ENCODE data around the gene MYADML2. TPM values are rescaled to one million over a fixed set of nuclear protein-coding genes. Genes with fewer than 3 reads are reported as not detected.

MYADML2 gene
- total RNA-seq, 1 experiment from 2014 or later, result not detected

DNA sequence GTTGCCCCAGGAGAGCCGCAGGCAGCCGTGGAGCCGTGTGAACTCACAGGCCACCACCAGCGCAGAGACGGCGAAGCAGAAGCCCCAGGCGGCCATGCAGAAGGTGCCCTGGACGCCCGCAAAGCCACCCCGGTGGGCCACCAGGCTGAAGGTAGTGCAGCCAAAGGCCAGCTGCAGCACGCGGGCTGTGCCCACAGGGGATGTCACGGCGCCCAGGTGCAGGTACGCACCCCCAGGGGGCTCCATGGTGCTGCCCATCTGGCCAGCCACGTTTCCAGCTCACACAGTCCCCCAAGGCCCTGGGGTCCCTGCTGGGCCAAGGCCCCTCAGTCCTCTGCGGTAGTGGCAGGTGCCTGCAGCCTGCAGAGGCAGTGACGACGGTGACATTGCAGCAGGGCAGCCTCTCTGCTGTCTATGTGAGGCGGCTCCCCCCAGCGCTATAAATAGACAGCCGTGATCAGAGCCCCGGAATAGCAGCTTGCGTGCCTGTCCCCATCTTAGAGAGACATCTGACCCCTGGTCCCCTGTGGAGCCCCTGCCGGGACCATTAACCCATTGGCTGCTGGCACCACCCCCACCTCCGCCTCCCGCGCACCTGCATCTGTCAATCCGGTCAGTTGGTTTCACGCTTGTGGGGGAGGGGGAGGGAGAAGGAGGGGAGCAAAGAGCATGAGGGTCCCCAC lies 5.4 kb downstream of the MYADML2 start:
- H3K4me3 ChIP-seq (ENCODE audit: low read depth, low read length, poor library complexity, severe bottlenecking), result no peak overlapping the region
- no TSS peak for BruUV-seq (replicated peaks)
- H3K36me3 ChIP-seq (ENCODE audit: insufficient read depth, low read length, poor library complexity, severe bottlenecking), result no peaks in the 10 kb centered on the region
- TF ChIP-seq, protein P1, sequence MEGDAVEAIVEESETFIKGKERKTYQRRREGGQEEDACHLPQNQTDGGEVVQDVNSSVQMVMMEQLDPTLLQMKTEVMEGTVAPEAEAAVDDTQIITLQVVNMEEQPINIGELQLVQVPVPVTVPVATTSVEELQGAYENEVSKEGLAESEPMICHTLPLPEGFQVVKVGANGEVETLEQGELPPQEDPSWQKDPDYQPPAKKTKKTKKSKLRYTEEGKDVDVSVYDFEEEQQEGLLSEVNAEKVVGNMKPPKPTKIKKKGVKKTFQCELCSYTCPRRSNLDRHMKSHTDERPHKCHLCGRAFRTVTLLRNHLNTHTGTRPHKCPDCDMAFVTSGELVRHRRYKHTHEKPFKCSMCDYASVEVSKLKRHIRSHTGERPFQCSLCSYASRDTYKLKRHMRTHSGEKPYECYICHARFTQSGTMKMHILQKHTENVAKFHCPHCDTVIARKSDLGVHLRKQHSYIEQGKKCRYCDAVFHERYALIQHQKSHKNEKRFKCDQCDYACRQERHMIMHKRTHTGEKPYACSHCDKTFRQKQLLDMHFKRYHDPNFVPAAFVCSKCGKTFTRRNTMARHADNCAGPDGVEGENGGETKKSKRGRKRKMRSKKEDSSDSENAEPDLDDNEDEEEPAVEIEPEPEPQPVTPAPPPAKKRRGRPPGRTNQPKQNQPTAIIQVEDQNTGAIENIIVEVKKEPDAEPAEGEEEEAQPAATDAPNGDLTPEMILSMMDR (conservative IDR thresholded peaks at IDR 0.05; ENCODE audit: low read depth, low read length), result no peak
- TF ChIP-seq EZH2 (IDR thresholded peaks at IDR 0.05; ENCODE audit: borderline replicate concordance, low read depth, low read length, poor library complexity, severe bottlenecking), result no peak
- no peaks in the 10 kb centered on the region for H3K27me3 ChIP-seq (replicated peaks; ENCODE audit: insufficient read depth, low read depth, low read length, poor library complexity)
- intact Hi-C loops (cut with micrococcal nuclease; ENCODE audit: unreplicated experiment), result no loop called here
- H3K27ac ChIP-seq (ENCODE audit: low read depth, low read length, poor library complexity, severe bottlenecking), result no peak overlapping the region
- H3K4me1 ChIP-seq (ENCODE audit: insufficient read depth, low read length, poor library complexity, severe bottlenecking), result peaks cover 4% of the 10 kb centered on the region
- ChIA-PET CTCF (no interaction called here), POLR2A (ENCODE audit: low non-redundant PET) (no interaction called here)
- DNase-seq (ENCODE audit: low spot score), result no peak
- H3K9me3 ChIP-seq (ENCODE audit: low read depth, low read length, poor library complexity, severe bottlenecking), result no peaks in the 10 kb centered on the region

DNA sequence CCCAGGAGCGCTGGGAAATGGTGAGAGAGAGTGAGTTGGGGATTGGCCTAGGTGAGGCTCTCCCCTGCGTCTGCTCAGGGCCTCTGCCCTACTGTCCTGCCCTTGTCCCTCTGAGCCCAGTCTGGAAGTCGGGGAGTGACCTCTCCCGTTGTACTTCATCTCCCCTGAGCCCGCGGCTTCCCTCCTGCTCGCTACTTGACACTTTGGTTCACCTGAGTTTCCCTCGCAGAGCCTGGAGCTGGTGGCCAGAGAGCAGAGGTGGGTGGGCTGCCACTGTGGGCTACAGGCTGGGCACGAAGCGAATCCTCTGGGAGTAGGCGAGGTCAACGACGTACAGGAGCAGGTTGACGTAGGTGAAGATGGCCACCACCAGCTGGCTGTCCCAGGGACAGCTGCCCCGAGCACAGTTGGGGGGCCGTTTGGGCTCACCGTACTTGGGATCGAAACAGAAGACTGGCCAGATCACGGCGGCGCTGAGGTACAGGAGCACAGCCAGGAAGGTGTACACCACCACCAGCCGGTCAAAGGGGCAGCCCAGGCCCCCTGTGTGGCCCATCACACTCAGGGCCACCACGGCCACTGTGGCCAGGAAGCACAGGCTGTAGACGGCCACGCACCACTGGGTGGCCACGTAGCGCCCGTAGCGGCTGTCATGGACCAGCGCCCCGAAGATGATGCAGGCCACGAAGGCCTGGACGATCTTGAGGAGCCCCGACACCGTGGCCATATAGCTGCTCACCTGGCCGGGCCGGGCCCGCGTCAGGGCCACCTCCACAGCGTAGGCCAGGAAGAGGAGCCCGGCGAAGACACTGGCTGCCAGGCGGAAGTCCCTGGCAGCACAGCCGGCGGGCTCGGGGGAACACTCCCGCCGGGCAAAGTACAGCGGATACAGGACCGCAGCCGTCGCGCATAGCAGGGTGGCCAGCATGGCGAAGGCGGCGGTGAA lies 6.2 kb downstream of the MYADML2 start:
- no peak for TF ChIP-seq EZH2 (IDR thresholded peaks at IDR 0.05; ENCODE audit: borderline replicate concordance, low read depth, low read length, poor library complexity, severe bottlenecking)
- TF ChIP-seq, protein P1 (conservative IDR thresholded peaks at IDR 0.05; ENCODE audit: low read depth, low read length), result no peak
- no peaks in the 10 kb centered on the region for H3K9me3 ChIP-seq (ENCODE audit: low read depth, low read length, poor library complexity, severe bottlenecking)
- H3K27ac ChIP-seq (ENCODE audit: low read depth, low read length, poor library complexity, severe bottlenecking), result no peak overlapping the region
- H3K27me3 ChIP-seq (replicated peaks; ENCODE audit: insufficient read depth, low read depth, low read length, poor library complexity), result no peaks in the 10 kb centered on the region
- H3K4me1 ChIP-seq (ENCODE audit: insufficient read depth, low read length, poor library complexity, severe bottlenecking), result peaks cover 4% of the 10 kb centered on the region
- no TSS peak for BruUV-seq (replicated peaks)
- H3K4me3 ChIP-seq (ENCODE audit: low read depth, low read length, poor library complexity, severe bottlenecking), result no peak overlapping the region
- DNase-seq (ENCODE audit: low spot score), result no peak
- ChIA-PET POLR2A (ENCODE audit: low non-redundant PET) (no interaction called here), CTCF (no interaction called here)
- H3K36me3 ChIP-seq (ENCODE audit: insufficient read depth, low read length, poor library complexity, severe bottlenecking), result no peaks in the 10 kb centered on the region
- intact Hi-C loops (cut with micrococcal nuclease; ENCODE audit: unreplicated experiment), result no loop called here

DNA sequence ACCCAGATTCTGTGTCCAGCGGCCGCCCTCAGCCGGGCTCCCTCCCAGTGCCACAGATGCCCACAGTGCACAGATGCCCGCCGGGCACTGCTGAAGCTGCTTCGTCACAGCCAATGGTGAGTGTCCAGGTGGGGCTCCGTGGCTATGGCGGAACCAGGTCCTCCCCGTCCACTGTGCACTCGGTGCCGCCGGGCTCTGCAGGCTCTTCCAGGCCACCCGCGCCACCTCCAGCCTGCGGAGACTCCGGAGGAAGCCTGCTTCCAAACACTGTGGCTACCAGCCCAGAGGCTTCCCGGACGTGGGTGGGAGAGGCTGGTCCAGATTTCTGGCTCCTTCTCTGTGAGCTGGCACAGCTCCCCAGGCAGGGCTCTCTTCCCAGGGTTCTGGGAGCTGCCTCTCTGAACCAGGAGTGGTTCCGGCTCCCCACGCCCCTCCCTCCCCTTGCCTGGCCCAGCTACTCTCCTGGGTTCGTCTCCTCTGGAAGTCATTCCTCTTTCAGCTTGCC lies 7.1 kb downstream of the MYADML2 start:
- POLR2A ChIA-PET (ENCODE audit: low non-redundant PET), result no interaction called here
- intact Hi-C loops (cut with micrococcal nuclease; ENCODE audit: unreplicated experiment), result no loop called here
- TF ChIP-seq EZH2 (IDR thresholded peaks at IDR 0.05; ENCODE audit: borderline replicate concordance, low read depth, low read length, poor library complexity, severe bottlenecking), result no peak
- TF ChIP-seq, protein P1 (conservative IDR thresholded peaks at IDR 0.05; ENCODE audit: low read depth, low read length), result no peak
- no peaks in the 10 kb centered on the region for H3K9me3 ChIP-seq (ENCODE audit: low read depth, low read length, poor library complexity, severe bottlenecking)
- H3K4me3 ChIP-seq (ENCODE audit: low read depth, low read length, poor library complexity, severe bottlenecking), result no peak overlapping the region
- no peaks in the 10 kb centered on the region for H3K27me3 ChIP-seq (replicated peaks; ENCODE audit: insufficient read depth, low read depth, low read length, poor library complexity)
- CTCF ChIA-PET, result interaction anchor here (1.1 kb wide), 1 partner anchor 19 kb away, joined by 3 read pairs; no protein-coding TSS in a partner anchor
- BruUV-seq (replicated peaks), result no TSS peak
- H3K27ac ChIP-seq (ENCODE audit: low read depth, low read length, poor library complexity, severe bottlenecking), result no peak overlapping the region
- peaks cover 6% of the 10 kb centered on the region for H3K36me3 ChIP-seq (ENCODE audit: insufficient read depth, low read length, poor library complexity, severe bottlenecking)
- DNase-seq (ENCODE audit: low spot score), result no peak
- peaks cover 4% of the 10 kb centered on the region for H3K4me1 ChIP-seq (ENCODE audit: insufficient read depth, low read length, poor library complexity, severe bottlenecking)
